A673 (cell line): ENCODE measurements around the gene TFPI. TPM values are rescaled to one million over a fixed set of nuclear protein-coding genes. Genes with fewer than 3 reads are reported as not detected.
"Not testable (repeated sequence)": the region's sequence is repeated elsewhere in the genome, so short reads cannot be mapped to it uniquely, and the experiment has no call there.

Experiments
- BruUV-seq: library from RNA; stranded (reverse); fragments of 400-500 nt; replicated peaks from 2 replicates; lab custom pipeline; 2021; lab: Mats Ljungman, UMichigan
- CTCF ChIA-PET: fragments of 300-600 bp; sonication (Branson Sonifier 250); formaldehyde crosslinking; loops from one replicate; lab custom pipeline; 2022; ENCODE audit warnings: antibody characterized with exemption; lab: Charles Lee
- POLR2A ChIA-PET: fragments of 300-600 bp; sonication (Branson Sonifier 250); formaldehyde crosslinking; loops from one replicate; lab custom pipeline; 2022; ENCODE audit warnings: antibody characterized with exemption; ENCODE audit not compliant: low non-redundant PET; lab: Charles Lee
- DNase-seq: peaks from one replicate; pipeline ENCODE4 v3.0.0-alpha.2; 2015; ENCODE audit warnings: low spot score
- H3K27ac ChIP-seq: fragments of 200-600 bp; sonication (generic); 2 replicates; pipeline ENCODE4 v1.5.1; 2016; ENCODE audit warnings: mixed run types, low read depth, mild to moderate bottlenecking, mixed read lengths, antibody characterized with exemption, low read length; ENCODE audit not compliant: poor library complexity, severe bottlenecking
- H3K27me3 ChIP-seq: fragments of 200-600 bp; sonication (generic); replicated peaks from 2 replicates; pipeline ENCODE4 v1.6.1; 2017; ENCODE audit warnings: mixed run types, low read depth, mild to moderate bottlenecking, mixed read lengths, antibody characterized with exemption, low read length; ENCODE audit not compliant: insufficient read depth, poor library complexity
- H3K36me3 ChIP-seq: fragments of 200-600 bp; sonication (generic); 2 replicates; pipeline ENCODE4 v1.6.1; 2016; ENCODE audit warnings: mixed run types, mild to moderate bottlenecking, mixed read lengths, antibody characterized with exemption, low read length; ENCODE audit not compliant: insufficient read depth, poor library complexity, severe bottlenecking
- H3K4me1 ChIP-seq: fragments of 200-600 bp; sonication (generic); 2 replicates; pipeline ENCODE4 v1.6.1; 2017; ENCODE audit warnings: mixed run types, mild to moderate bottlenecking, mixed read lengths, antibody characterized with exemption, low read length; ENCODE audit not compliant: insufficient read depth, poor library complexity, severe bottlenecking
- H3K4me3 ChIP-seq: fragments of 200-600 bp; sonication (generic); 2 replicates; pipeline ENCODE4 v1.5.1; 2016; ENCODE audit warnings: low read depth, mixed run types, mild to moderate bottlenecking, mixed read lengths, low read length; ENCODE audit not compliant: poor library complexity, severe bottlenecking
- H3K9me3 ChIP-seq: fragments of 200-600 bp; sonication (generic); 2 replicates; pipeline ENCODE4 v1.6.1; 2016; ENCODE audit warnings: mixed run types, low read depth, mild to moderate bottlenecking, mixed read lengths, antibody characterized with exemption, low read length; ENCODE audit not compliant: poor library complexity, severe bottlenecking
- CTCF ChIP-seq: fragments of 300-800, 200-600 bp; sonication (generic); conservative IDR thresholded peaks from 2 replicates; pipeline ENCODE4 v1.5.1; 2017; ENCODE audit warnings: low read depth, mild to moderate bottlenecking, antibody characterized with exemption, low read length, moderate library complexity, mixed read lengths
- EZH2 ChIP-seq: fragments of 200-600 bp; sonication (generic); IDR thresholded peaks from 2 replicates; pipeline ENCODE4 v1.6.1; 2017; ENCODE audit warnings: borderline replicate concordance, low read depth, mild to moderate bottlenecking, mixed read lengths, antibody characterized with exemption, low read length; ENCODE audit not compliant: poor library complexity, severe bottlenecking
- intact Hi-C: fragments of 100-400 bp; cut with micrococcal nuclease; formaldehyde crosslinking; loops from one replicate; pipeline ENCODE4 v1.10.0; 2022; ENCODE audit not compliant: unreplicated experiment
- total RNA-seq: library from RNA; stranded (reverse); gene quantifications from 2 replicates; pipeline ENCODE4 v1.2.3, GENCODE V29; 2021

Gene TFPI
- total RNA-seq, 1 experiment from 2014 or later, result 36.3 TPM

GRCh38 chr2:187573722-187574121, 19.5 kb upstream of the TFPI start:
- H3K4me1 ChIP-seq, result peaks cover 26% of the 10 kb centered on the region
- no peak overlapping the region for H3K4me3 ChIP-seq
- intact Hi-C loops, result no loop called here
- POLR2A ChIA-PET, result no interaction called here
- DNase-seq, result no peak
- H3K9me3 ChIP-seq, result peaks cover 4% of the 10 kb centered on the region
- H3K27me3 ChIP-seq, result no peaks in the 10 kb centered on the region
- no peak overlapping the region for H3K27ac ChIP-seq
- TF ChIP-seq CTCF (no peak), EZH2 (no peak)
- no TSS peak for BruUV-seq
- CTCF ChIA-PET, result no interaction called here
- H3K36me3 ChIP-seq, result no peaks in the 10 kb centered on the region

GRCh38 chr2:187571996-187572395, 17.8 kb upstream of the TFPI start:
- CTCF ChIA-PET, intact Hi-C loops, POLR2A ChIA-PET, H3K36me3 ChIP-seq, H3K9me3 ChIP-seq, DNase-seq, BruUV-seq, H3K27me3 ChIP-seq, H3K27ac ChIP-seq, H3K4me3 ChIP-seq: not testable (repeated sequence)
- peaks cover 22% of the 10 kb centered on the region for H3K4me1 ChIP-seq

GRCh38 chr2:187569571-187569970, 15.3 kb upstream of the TFPI start:
- DNase-seq, result no peak
- intact Hi-C loops, result no loop called here
- ChIA-PET POLR2A (no interaction called here), CTCF (no interaction called here)
- H3K36me3 ChIP-seq, result no peaks in the 10 kb centered on the region
- no peaks in the 10 kb centered on the region for H3K27me3 ChIP-seq
- no peak overlapping the region for H3K4me3 ChIP-seq
- TF ChIP-seq EZH2 (no peak), CTCF (no peak)
- peaks cover under 1% of the 10 kb centered on the region for H3K4me1 ChIP-seq
- H3K27ac ChIP-seq, result no peak overlapping the region
- BruUV-seq, result no TSS peak
- peaks cover 4% of the 10 kb centered on the region for H3K9me3 ChIP-seq

GRCh38 chr2:187569042-187569441, 14.8 kb upstream of the TFPI start:
- no peak for DNase-seq
- intact Hi-C loops, result no loop called here
- POLR2A ChIA-PET, result no interaction called here
- no peak overlapping the region for H3K27ac ChIP-seq
- TF ChIP-seq CTCF (no peak), EZH2 (no peak)
- no peaks in the 10 kb centered on the region for H3K27me3 ChIP-seq
- no peak overlapping the region for H3K4me3 ChIP-seq
- no TSS peak for BruUV-seq
- H3K4me1 ChIP-seq, result no peaks in the 10 kb centered on the region
- H3K36me3 ChIP-seq, result no peaks in the 10 kb centered on the region
- CTCF ChIA-PET, result no interaction called here
- H3K9me3 ChIP-seq, result peaks cover 3% of the 10 kb centered on the region
